H9 (cell line): ENCODE results near the gene CHN2. TPM values are rescaled to one million over a fixed set of nuclear protein-coding genes. Genes with fewer than 3 reads are reported as not detected.

Source experiments
- DNase-seq: peaks from one replicate; pipeline ENCODE4 v3.0.0-alpha.2; 2017
- H2AFZ ChIP-seq: one replicate; pipeline ENCODE4 v1.6.1; 2013; ENCODE audit warnings: mild to moderate bottlenecking, low read length, control low read depth, moderate library complexity
- H2AK5ac ChIP-seq: 2 replicates; pipeline ENCODE4 v1.6.1; 2013; ENCODE audit warnings: low read length, control low read depth, mixed read lengths; ENCODE audit not compliant: insufficient read length
- H2BK120ac ChIP-seq: one replicate; pipeline ENCODE4 v1.6.1; 2013; ENCODE audit warnings: low read depth, mild to moderate bottlenecking, low read length, control low read depth, inconsistent platforms; ENCODE audit not compliant: poor library complexity, severe bottlenecking
- H2BK12ac ChIP-seq: 2 replicates; pipeline ENCODE4 v1.6.1; 2013; ENCODE audit warnings: low read length, control low read depth, mixed read lengths, low read depth; ENCODE audit not compliant: insufficient read length
- H2BK15ac ChIP-seq: 2 replicates; pipeline ENCODE4 v1.6.1; 2013; ENCODE audit warnings: low read depth, low read length, control low read depth
- H2BK20ac ChIP-seq: one replicate; pipeline ENCODE4 v1.6.1; 2013; ENCODE audit warnings: low read depth, mild to moderate bottlenecking, low read length, control low read depth, inconsistent platforms; ENCODE audit not compliant: poor library complexity, severe bottlenecking
- H2BK5ac ChIP-seq: 2 replicates; pipeline ENCODE4 v1.6.1; 2013; ENCODE audit warnings: low read length, control low read depth, mixed read lengths; ENCODE audit not compliant: insufficient read length
- H3K14ac ChIP-seq: 2 replicates; pipeline ENCODE4 v1.6.1; 2013; ENCODE audit warnings: low read length, control low read depth; ENCODE audit not compliant: insufficient read depth
- H3K18ac ChIP-seq: 2 replicates; pipeline ENCODE4 v1.6.1; 2013; ENCODE audit warnings: low read depth, mild to moderate bottlenecking, mixed read lengths, low read length, control low read depth; ENCODE audit not compliant: insufficient read length
- H3K23ac ChIP-seq: 2 replicates; pipeline ENCODE4 v1.6.1; 2013; ENCODE audit warnings: low read length, control low read depth, mixed read lengths, low read depth; ENCODE audit not compliant: insufficient read length
- H3K23me2 ChIP-seq: 2 replicates; pipeline ENCODE4 v1.6.1; 2013; ENCODE audit warnings: low read depth, mild to moderate bottlenecking, mixed read lengths, low read length, control low read depth; ENCODE audit not compliant: insufficient read length, poor library complexity, severe bottlenecking
- H3K27ac ChIP-seq: 2 replicates; pipeline ENCODE4 v1.5.1; 2013; ENCODE audit warnings: low read length, control low read depth, mixed read lengths, low read depth; ENCODE audit not compliant: insufficient read length
- H3K27me3 ChIP-seq: 2 replicates; pipeline ENCODE4 v1.6.1; 2013; ENCODE audit warnings: low read length, control low read depth, inconsistent platforms; ENCODE audit not compliant: insufficient read depth
- H3K4ac ChIP-seq: 2 replicates; pipeline ENCODE4 v1.6.1; 2013; ENCODE audit warnings: low read depth, mild to moderate bottlenecking, control low read depth, inconsistent platforms, low read length, moderate library complexity
- H3K4me1 ChIP-seq: 2 replicates; pipeline ENCODE4 v1.6.1; 2013; ENCODE audit warnings: low read length, control low read depth, inconsistent platforms; ENCODE audit not compliant: insufficient read depth
- H3K4me2 ChIP-seq: 2 replicates; pipeline ENCODE4 v1.6.1; 2013; ENCODE audit warnings: low read length, control low read depth, mixed read lengths; ENCODE audit not compliant: insufficient read length, insufficient read depth
- H3K56ac ChIP-seq: 2 replicates; pipeline ENCODE4 v1.6.1; 2013; ENCODE audit warnings: low read depth, mild to moderate bottlenecking, mixed read lengths, low read length, control low read depth; ENCODE audit not compliant: insufficient read length
- H3K79me1 ChIP-seq: 2 replicates; pipeline ENCODE4 v1.6.1; 2013; ENCODE audit warnings: low read depth, mild to moderate bottlenecking, moderate library complexity, low read length, control low read depth, inconsistent platforms; ENCODE audit not compliant: insufficient read depth, poor library complexity, severe bottlenecking
- H3K79me2 ChIP-seq: 2 replicates; pipeline ENCODE4 v1.6.1; 2013; ENCODE audit warnings: low read length, control low read depth, inconsistent platforms; ENCODE audit not compliant: insufficient read depth
- H3K9ac ChIP-seq: 2 replicates; pipeline ENCODE4 v1.6.1; 2013; ENCODE audit warnings: low read length, control low read depth, mixed read lengths; ENCODE audit not compliant: insufficient read length; ENCODE audit errors: extremely low read depth
- H3K9me3 ChIP-seq: one replicate; pipeline ENCODE4 v1.6.1; 2013; ENCODE audit warnings: low read depth, low read length, inconsistent platforms; ENCODE audit not compliant: control insufficient read depth
- H3T11ph ChIP-seq: one replicate; pipeline ENCODE4 v1.6.1; 2013; ENCODE audit warnings: mild to moderate bottlenecking, low read length, control low read depth, inconsistent platforms
- H4K20me1 ChIP-seq: one replicate; pipeline ENCODE4 v1.6.1; 2013; ENCODE audit not compliant: control insufficient read depth, insufficient read length, insufficient read depth
- H4K5ac ChIP-seq: 2 replicates; pipeline ENCODE4 v1.6.1; 2013; ENCODE audit warnings: low read depth, mild to moderate bottlenecking, mixed read lengths, low read length, control low read depth; ENCODE audit not compliant: insufficient read length
- H4K8ac ChIP-seq: replicated peaks from 2 replicates; pipeline ENCODE4 v1.6.1; 2013; ENCODE audit warnings: low read length, control low read depth, mixed read lengths, low read depth; ENCODE audit not compliant: insufficient read length
- H4K91ac ChIP-seq: 2 replicates; pipeline ENCODE4 v1.6.1; 2013; ENCODE audit warnings: low read depth, mild to moderate bottlenecking, moderate library complexity, mixed read lengths, low read length, control low read depth; ENCODE audit not compliant: insufficient read length
- H3K27ac Mint-ChIP-seq, 3 experiments: 2 replicates in 2 of 3; 3 replicates in 1 of 3; pipeline ENCODE4 v1.8.0; 2020 to 2021; ENCODE audit warnings: mixed read lengths in 3 of 3, mild to moderate bottlenecking in 1 of 3, moderate library complexity in 1 of 3
- H3K27me3 Mint-ChIP-seq: 2 replicates; pipeline ENCODE4 v1.8.0; 2021; ENCODE audit warnings: low read depth, mild to moderate bottlenecking, moderate library complexity, mixed read lengths
- H3K36me3 Mint-ChIP-seq, 3 experiments: 2 replicates in 2 of 3; 3 replicates in 1 of 3; pipeline ENCODE4 v1.8.0; 2020 to 2021; ENCODE audit warnings: low read depth in 3 of 3, mixed read lengths in 3 of 3; ENCODE audit not compliant: insufficient read depth in 1 of 3
- H3K4me1 Mint-ChIP-seq, 2 experiments: 2 replicates each; pipeline ENCODE4 v1.8.0; 2020; ENCODE audit warnings: mixed read lengths in 2 of 2
- H3K4me3 Mint-ChIP-seq, 2 experiments: 2 replicates in 1 of 2; 3 replicates in 1 of 2; pipeline ENCODE4 v1.8.0; 2020 to 2021; ENCODE audit warnings: mild to moderate bottlenecking in 2 of 2, mixed read lengths in 2 of 2, moderate library complexity in 1 of 2
- H3K9me3 Mint-ChIP-seq, 2 experiments: 2 replicates in 1 of 2; 3 replicates in 1 of 2; pipeline ENCODE4 v1.8.0; 2020; ENCODE audit warnings: mild to moderate bottlenecking in 2 of 2, mixed read lengths in 2 of 2, moderate library complexity in 1 of 2
- CTCF ChIP-seq: fragments of 200-600 bp; sonication (generic); conservative IDR thresholded peaks from 3 replicates; pipeline ENCODE4 v1.8.0; 2021; ENCODE audit warnings: antibody characterized with exemption, mild to moderate bottlenecking
- total RNA-seq: library from RNA; stranded (reverse); gene quantifications from 2 replicates; pipeline ENCODE4 v1.2.1, GENCODE V29; 2021

Gene CHN2
- total RNA-seq, 1 experiment from 2014 or later: 3.3 TPM

GRCh38 chr7:29435167-29435566 lies 240.6 kb downstream of the CHN2 start:
- H3K4ac ChIP-seq: no peak overlapping the region
- no peak for DNase-seq
- peaks cover 8 to 10% of the 10 kb centered on the region in 2 experiments for H3K4me1 Mint-ChIP-seq
- H3K23ac ChIP-seq: no peak overlapping the region
- H3K9me3 Mint-ChIP-seq: no peaks in the 10 kb centered on the region
- no peak overlapping the region for H4K8ac ChIP-seq
- H3K4me3 Mint-ChIP-seq: no peak overlapping the region
- H2BK20ac ChIP-seq: no peak overlapping the region
- H4K5ac ChIP-seq: no peak overlapping the region
- no peaks in the 10 kb centered on the region for H3K79me2 ChIP-seq
- H3K23me2 ChIP-seq: no peaks in the 10 kb centered on the region
- no peak overlapping the region for H3T11ph ChIP-seq
- no peak overlapping the region for H3K27ac ChIP-seq
- no peak overlapping the region for H2BK12ac ChIP-seq
- H2AK5ac ChIP-seq: no peak overlapping the region
- no peak overlapping the region for H2BK120ac ChIP-seq
- H3K4me2 ChIP-seq: no peak overlapping the region
- no peak overlapping the region for H2AFZ ChIP-seq
- H2BK15ac ChIP-seq: no peak overlapping the region
- no peak overlapping the region for H3K56ac ChIP-seq
- H4K91ac ChIP-seq: no peak overlapping the region
- H3K4me1 ChIP-seq: no peaks in the 10 kb centered on the region
- no peaks in the 10 kb centered on the region for H3K36me3 Mint-ChIP-seq
- no peak overlapping the region for H3K27ac Mint-ChIP-seq
- H3K27me3 ChIP-seq: no peaks in the 10 kb centered on the region
- H3K79me1 ChIP-seq: no peaks in the 10 kb centered on the region
- H3K9ac ChIP-seq: no peak overlapping the region
- no peaks in the 10 kb centered on the region for H3K9me3 ChIP-seq
- H2BK5ac ChIP-seq: no peak overlapping the region
- H3K27me3 Mint-ChIP-seq: peaks cover 3% of the 10 kb centered on the region
- no peak for TF ChIP-seq CTCF
- H4K20me1 ChIP-seq: no peaks in the 10 kb centered on the region
- no peak overlapping the region for H3K18ac ChIP-seq
- H3K14ac ChIP-seq: no peak overlapping the region
